ENCODE measurements around the gene SLC9A2. TPM values are rescaled to one million over a fixed set of nuclear protein-coding genes. Genes with fewer than 3 reads are reported as not detected.

The SLC9A2 gene, protein sequence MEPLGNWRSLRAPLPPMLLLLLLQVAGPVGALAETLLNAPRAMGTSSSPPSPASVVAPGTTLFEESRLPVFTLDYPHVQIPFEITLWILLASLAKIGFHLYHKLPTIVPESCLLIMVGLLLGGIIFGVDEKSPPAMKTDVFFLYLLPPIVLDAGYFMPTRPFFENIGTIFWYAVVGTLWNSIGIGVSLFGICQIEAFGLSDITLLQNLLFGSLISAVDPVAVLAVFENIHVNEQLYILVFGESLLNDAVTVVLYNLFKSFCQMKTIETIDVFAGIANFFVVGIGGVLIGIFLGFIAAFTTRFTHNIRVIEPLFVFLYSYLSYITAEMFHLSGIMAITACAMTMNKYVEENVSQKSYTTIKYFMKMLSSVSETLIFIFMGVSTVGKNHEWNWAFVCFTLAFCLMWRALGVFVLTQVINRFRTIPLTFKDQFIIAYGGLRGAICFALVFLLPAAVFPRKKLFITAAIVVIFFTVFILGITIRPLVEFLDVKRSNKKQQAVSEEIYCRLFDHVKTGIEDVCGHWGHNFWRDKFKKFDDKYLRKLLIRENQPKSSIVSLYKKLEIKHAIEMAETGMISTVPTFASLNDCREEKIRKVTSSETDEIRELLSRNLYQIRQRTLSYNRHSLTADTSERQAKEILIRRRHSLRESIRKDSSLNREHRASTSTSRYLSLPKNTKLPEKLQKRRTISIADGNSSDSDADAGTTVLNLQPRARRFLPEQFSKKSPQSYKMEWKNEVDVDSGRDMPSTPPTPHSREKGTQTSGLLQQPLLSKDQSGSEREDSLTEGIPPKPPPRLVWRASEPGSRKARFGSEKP
- not detected in 2 replicates for total RNA-seq

DNA sequence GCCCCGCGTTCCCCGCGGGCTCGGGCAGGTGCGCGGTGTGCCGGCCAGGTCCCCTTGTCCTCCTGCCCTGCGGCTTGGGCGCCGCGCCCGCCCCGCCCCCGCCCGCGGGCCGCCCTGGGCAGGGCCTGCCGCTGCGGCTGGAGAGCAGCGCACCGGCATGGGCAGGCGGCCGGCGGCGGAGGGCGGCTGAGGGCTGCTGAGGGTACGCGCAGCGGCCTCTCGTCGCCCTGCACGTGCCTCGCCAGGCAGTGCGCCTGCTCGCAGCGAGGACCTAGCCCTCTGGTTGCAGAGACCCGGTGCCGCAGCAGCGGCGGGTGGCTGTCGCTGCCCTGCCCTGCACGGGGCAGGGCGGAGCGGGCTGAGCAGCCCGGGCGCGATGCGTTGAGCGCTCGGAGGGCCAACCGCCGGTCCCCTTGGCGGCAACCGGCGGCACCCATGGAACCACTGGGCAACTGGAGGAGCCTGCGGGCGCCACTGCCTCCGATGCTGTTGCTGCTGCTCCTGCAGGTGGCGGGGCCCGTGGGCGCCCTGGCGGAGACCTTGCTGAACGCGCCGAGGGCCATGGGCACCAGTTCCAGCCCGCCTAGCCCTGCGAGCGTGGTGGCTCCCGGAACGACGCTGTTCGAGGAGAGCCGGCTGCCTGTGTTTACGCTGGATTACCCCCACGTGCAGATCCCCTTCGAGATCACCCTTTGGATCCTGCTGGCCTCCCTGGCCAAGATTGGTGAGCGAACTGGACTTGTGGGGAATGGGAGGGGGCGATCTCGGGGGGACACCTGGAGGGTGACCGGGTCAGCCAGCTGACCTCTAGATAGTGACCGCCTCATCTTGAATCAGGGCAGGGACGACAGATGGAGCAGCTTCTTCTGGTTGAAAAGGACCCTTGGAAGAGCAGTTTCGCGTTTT, at the start of gene SLC9A2:
Gene SLC9A2, plus strand, starts transcription at position 140 of the 906 bp plus-strand sequence. Its CDS starts 296 bp downstream, at position 436.
- Mint-ChIP-seq H3K27me3 (ENCODE audit: insufficient read depth) (peaks cover 66% of the 10 kb centered on the region), H3K9me3 (no peaks in the 10 kb centered on the region), H3K4me3 (peak within 1 kb of the TSS; percentile 70), H3K36me3 (ENCODE audit: low read depth) (no peaks in the 10 kb centered on the region), H3K27ac (peak within 1 kb of the TSS; percentile 49), H3K4me1 (ENCODE audit: low read depth) (peaks cover 9% of the 10 kb centered on the region)
- intact Hi-C loops (cut with micrococcal nuclease): loop anchor here (5.0 to 10.0 kb wide), 5 partner anchors 43 to 737 kb away; no protein-coding TSS in a partner anchor
- no peak for DNase-seq (ENCODE audit: low spot score)

DNA sequence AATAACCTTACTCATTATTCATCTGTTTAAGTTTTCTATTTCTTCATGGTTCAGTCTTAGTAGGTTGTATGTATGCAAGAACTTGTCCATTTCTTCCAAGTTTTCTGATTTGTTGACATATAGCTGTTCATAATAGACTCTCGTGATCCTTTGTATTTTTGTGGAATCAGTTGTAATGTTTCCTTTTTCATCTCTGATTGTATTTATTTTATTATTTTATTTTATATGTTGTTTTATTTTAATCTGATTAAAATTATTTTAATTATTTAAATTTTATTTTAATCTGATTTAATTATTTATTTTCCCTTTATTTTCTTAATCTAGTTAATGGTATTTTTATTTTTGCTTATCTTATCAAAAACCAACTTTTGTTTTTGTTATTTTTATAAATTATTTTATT, 43.5 kb upstream of the SLC9A2 start:
- no peak for DNase-seq (ENCODE audit: low spot score)
- intact Hi-C loops (cut with micrococcal nuclease): no loop called here
- Mint-ChIP-seq H3K4me3 (no peak overlapping the region), H3K4me1 (ENCODE audit: low read depth) (no peaks in the 10 kb centered on the region), H3K36me3 (ENCODE audit: low read depth) (no peaks in the 10 kb centered on the region), H3K9me3 (peaks cover 4% of the 10 kb centered on the region), H3K27me3 (ENCODE audit: insufficient read depth) (peaks cover 2% of the 10 kb centered on the region), H3K27ac (no peak overlapping the region)

DNA sequence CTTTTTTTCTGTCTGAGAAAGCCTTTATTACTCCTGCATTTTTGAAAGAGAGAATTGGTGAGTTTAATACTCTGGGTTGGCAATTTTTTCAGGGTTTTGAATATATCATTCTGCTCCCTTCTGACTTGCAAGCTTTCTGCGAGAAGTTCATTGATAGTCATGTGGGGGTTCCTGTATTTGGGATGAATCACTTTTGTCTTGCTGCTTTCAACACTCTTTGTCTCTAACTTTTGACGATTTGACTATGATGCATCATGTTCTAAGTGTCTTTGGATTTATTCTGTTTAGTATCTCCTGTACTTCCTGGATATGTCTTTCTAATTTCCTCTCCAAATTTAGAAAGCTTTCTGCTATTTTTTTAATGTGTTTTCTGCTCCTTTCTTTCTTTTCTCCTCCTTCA, 41.0 kb upstream of the SLC9A2 start:
- DNase-seq (ENCODE audit: low spot score): no peak
- Mint-ChIP-seq H3K27ac (no peak overlapping the region), H3K9me3 (peaks cover 5% of the 10 kb centered on the region), H3K4me1 (ENCODE audit: low read depth) (peaks cover 5% of the 10 kb centered on the region), H3K36me3 (ENCODE audit: low read depth) (no peaks in the 10 kb centered on the region), H3K4me3 (no peak overlapping the region), H3K27me3 (ENCODE audit: insufficient read depth) (peaks cover 2% of the 10 kb centered on the region)
- intact Hi-C loops (cut with micrococcal nuclease): no loop called here

DNA sequence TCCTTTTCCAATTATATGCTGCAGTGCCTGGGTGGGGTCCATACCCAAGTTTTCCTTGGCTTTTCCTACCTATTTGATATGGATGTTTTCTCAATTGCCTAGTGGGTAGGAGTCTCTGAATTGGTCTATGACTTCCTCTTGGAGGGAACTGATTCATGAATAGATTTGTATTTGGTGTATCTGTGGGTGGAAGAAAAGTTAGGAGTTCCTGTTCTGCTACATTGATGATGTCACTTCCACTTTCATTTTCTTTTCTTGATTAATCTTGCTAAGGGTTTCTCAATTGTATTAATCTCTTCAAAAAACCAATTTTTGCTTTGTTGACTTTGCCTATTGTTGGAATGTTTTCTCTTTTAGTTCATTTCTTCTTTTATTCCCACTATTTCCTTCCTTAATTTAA, 37.4 kb upstream of the SLC9A2 start:
- peaks cover 9% of the 10 kb centered on the region for H3K9me3 Mint-ChIP-seq
- no peaks in the 10 kb centered on the region for H3K27me3 Mint-ChIP-seq (ENCODE audit: insufficient read depth)
- no peaks in the 10 kb centered on the region for H3K36me3 Mint-ChIP-seq (ENCODE audit: low read depth)
- no peak overlapping the region for H3K27ac Mint-ChIP-seq
- peaks cover 5% of the 10 kb centered on the region for H3K4me1 Mint-ChIP-seq (ENCODE audit: low read depth)
- intact Hi-C loops (cut with micrococcal nuclease): no loop called here
- no peak overlapping the region for H3K4me3 Mint-ChIP-seq
- no peak for DNase-seq (ENCODE audit: low spot score)

DNA sequence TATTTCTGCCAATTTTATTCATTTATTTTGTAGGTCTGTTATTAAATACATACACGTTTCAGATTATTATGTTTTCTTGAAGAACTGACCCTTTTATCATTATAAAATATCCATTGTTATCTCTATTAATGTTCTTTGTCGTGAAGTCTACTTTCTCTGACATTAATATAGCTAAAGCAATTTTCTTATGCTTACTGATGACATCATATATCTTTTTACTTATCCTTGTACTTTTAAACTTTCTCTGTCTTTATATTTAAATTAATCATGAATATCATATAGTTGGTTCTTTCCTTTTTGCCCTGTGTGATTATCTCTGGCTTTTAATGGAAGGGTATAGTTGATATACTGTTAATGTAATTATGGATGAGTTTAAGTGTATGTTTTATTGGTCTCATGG, 36.5 kb upstream of the SLC9A2 start:
- intact Hi-C loops (cut with micrococcal nuclease): no loop called here
- Mint-ChIP-seq H3K27ac (no peak overlapping the region), H3K4me3 (no peak overlapping the region), H3K4me1 (ENCODE audit: low read depth) (peaks cover 5% of the 10 kb centered on the region), H3K9me3 (peaks cover 9% of the 10 kb centered on the region), H3K36me3 (ENCODE audit: low read depth) (no peaks in the 10 kb centered on the region), H3K27me3 (ENCODE audit: insufficient read depth) (no peaks in the 10 kb centered on the region)
- DNase-seq (ENCODE audit: low spot score): no peak

DNA sequence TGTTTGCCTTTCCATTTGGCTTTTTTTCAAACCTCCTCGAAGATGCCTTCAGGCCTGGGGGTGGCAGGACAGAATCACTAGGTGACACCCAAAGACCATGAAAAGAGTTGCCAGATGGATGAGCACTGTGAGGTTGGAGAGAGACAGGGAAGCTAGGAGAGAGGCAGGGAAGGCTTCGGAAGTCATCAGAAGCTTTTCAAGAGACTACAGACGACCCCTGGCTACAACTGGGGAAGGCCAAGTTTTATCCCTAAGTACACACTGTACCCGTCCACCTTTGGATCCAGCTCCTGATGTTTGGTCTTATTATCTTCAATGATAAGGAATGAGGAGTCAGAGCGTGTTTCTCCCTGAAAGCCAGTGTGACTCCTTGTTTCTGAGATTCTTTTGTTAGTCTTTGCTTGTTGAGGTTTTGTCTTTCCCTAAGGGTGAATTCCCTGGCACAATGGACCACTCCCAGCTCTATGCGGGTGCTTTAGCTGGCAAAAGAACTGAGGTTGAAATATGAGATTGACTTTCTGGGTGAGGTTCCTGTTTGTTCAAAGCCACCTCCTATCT, 33.4 kb upstream of the SLC9A2 start:
- Mint-ChIP-seq H3K27me3 (ENCODE audit: insufficient read depth) (peaks cover 12% of the 10 kb centered on the region), H3K9me3 (peaks cover 9% of the 10 kb centered on the region)

DNA sequence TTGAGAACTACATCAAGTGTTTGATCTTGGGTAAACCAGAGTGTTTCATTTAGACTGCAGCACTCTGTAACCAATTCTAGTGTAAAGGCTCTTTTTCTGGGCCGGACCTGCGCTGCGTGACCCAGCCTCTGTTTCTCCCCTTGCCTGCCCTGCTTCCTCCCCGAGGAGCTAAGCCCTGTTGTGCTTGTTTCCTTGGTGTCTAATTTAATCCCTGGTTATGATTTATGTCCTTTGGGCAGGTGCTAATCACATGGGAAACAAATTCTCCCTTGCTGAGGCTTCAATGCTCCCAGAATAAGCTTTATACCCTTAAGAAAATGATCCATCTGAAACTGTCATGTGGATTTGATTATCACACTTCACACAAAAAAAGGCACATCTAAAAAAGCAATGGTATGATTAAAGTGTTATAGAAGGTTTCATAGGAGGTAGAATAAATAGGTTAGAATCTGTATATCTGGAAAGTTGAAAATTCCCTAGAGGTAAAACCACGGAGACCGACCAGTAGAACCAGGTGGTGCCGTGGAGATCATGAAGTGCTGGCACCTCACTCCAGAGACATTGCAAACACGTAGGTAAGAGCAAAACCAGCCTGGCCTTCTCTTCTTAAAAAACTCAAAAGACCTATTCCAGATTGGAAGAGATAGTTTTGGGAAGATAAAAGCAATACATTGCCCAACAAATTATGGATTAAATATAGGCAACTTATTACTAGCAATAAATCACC, 31.0 kb upstream of the SLC9A2 start:
- H3K36me3 Mint-ChIP-seq (ENCODE audit: low read depth): no peaks in the 10 kb centered on the region
- peaks cover 12% of the 10 kb centered on the region for H3K27me3 Mint-ChIP-seq (ENCODE audit: insufficient read depth)
- H3K9me3 Mint-ChIP-seq: peaks cover 4% of the 10 kb centered on the region
- no peak overlapping the region for H3K4me3 Mint-ChIP-seq
- H3K4me1 Mint-ChIP-seq (ENCODE audit: low read depth): no peaks in the 10 kb centered on the region
- intact Hi-C loops (cut with micrococcal nuclease): no loop called here
- DNase-seq (ENCODE audit: low spot score): no peak
- no peak overlapping the region for H3K27ac Mint-ChIP-seq

More for the DNA sequence above, 33.4 kb upstream of the SLC9A2 start:
- no peak for DNase-seq (ENCODE audit: low spot score)
- intact Hi-C loops (cut with micrococcal nuclease): no loop called here
- no peaks in the 10 kb centered on the region for H3K36me3 Mint-ChIP-seq (ENCODE audit: low read depth)
- peaks cover 5% of the 10 kb centered on the region for H3K4me1 Mint-ChIP-seq (ENCODE audit: low read depth)
- no peak overlapping the region for H3K27ac Mint-ChIP-seq
- no peak overlapping the region for H3K4me3 Mint-ChIP-seq

DNA sequence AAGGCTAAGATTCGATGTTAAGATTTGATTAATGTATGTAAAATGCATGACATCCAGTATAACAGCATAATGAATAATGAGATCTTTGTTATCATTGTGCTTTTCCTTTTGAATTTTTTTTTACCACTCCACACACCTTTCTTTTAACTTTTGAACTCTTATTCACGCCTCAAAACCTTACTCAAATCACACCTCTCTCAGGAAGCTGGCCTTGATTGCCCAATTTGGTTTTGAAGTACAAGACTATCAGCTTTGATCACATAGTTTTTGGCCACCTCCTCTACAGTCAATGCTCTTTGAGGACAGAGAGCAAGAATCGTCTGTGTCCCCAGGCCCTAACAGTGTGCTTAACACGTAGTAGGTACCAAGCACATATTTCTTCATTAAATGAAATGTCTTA, 29.9 kb upstream of the SLC9A2 start:
- no peaks in the 10 kb centered on the region for H3K36me3 Mint-ChIP-seq (ENCODE audit: low read depth)
- DNase-seq (ENCODE audit: low spot score): no peak
- intact Hi-C loops (cut with micrococcal nuclease): no loop called here
- H3K27ac Mint-ChIP-seq: no peak overlapping the region
- H3K27me3 Mint-ChIP-seq (ENCODE audit: insufficient read depth): peaks cover 12% of the 10 kb centered on the region
- no peaks in the 10 kb centered on the region for H3K4me1 Mint-ChIP-seq (ENCODE audit: low read depth)
- H3K4me3 Mint-ChIP-seq: no peak overlapping the region
- no peaks in the 10 kb centered on the region for H3K9me3 Mint-ChIP-seq

DNA sequence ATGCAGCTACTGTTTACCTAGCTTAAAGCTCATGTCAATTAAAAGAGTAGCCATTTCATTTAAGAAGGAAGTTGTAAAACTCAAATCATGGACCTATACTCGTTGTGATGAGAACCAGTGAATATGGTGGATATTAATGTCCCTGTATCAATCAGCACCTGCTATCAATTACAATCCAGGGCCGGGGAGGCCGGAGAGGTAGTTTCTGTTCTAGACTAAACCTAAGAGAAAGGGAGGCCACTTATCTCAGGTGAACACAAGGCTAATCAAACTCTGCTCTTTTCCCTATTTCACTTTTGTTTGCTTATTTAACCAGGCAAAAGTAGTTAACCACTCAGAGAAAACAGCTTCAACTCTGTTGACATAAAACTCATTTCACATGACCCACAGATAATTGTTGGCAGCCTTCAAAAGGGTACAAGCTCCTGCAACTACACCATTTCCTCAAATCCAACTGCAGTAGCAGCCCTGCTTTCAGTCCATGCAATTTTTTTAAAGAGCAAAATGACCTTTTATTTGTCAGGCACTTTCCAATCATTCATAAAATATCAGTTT, 27.8 kb upstream of the SLC9A2 start:
- no peak for DNase-seq (ENCODE audit: low spot score)
- no peak overlapping the region for H3K4me3 Mint-ChIP-seq
- intact Hi-C loops (cut with micrococcal nuclease): loop anchor here (1.0 to 5.0 kb wide), 2 partner anchors 69 to 118 kb away; partner anchors contain the start of gene SLC9A4
- no peaks in the 10 kb centered on the region for H3K9me3 Mint-ChIP-seq
- H3K4me1 Mint-ChIP-seq (ENCODE audit: low read depth): no peaks in the 10 kb centered on the region
- peaks cover 12% of the 10 kb centered on the region for H3K27me3 Mint-ChIP-seq (ENCODE audit: insufficient read depth)
- no peak overlapping the region for H3K27ac Mint-ChIP-seq
- no peaks in the 10 kb centered on the region for H3K36me3 Mint-ChIP-seq (ENCODE audit: low read depth)

DNA sequence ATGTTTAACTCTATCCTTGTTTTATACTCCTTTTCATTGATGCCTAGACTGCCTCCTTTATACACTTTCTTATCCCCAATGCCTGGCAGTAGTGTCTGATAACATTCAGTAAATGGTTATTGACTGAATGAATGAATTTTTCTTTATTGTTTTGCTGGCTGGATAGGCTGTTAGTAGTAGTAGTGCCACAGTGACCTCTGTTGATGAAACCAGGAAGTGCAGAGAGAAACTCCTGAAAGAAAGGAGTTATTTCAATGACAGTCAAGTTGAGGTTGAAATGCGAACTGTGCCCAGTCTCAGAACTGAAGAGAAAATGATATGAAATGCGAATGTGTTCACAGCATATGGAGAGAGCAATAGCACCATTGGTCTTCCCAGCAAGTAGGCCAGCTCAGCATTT, 26.8 kb upstream of the SLC9A2 start:
- Mint-ChIP-seq H3K36me3 (ENCODE audit: low read depth) (no peaks in the 10 kb centered on the region), H3K9me3 (no peaks in the 10 kb centered on the region), H3K27ac (no peak overlapping the region), H3K27me3 (ENCODE audit: insufficient read depth) (peaks cover 12% of the 10 kb centered on the region), H3K4me3 (no peak overlapping the region), H3K4me1 (ENCODE audit: low read depth) (no peaks in the 10 kb centered on the region)
- intact Hi-C loops (cut with micrococcal nuclease): loop anchor here (1.0 to 5.0 kb wide), 2 partner anchors 70 to 119 kb away; partner anchors contain the start of gene SLC9A4
- DNase-seq (ENCODE audit: low spot score): no peak

DNA sequence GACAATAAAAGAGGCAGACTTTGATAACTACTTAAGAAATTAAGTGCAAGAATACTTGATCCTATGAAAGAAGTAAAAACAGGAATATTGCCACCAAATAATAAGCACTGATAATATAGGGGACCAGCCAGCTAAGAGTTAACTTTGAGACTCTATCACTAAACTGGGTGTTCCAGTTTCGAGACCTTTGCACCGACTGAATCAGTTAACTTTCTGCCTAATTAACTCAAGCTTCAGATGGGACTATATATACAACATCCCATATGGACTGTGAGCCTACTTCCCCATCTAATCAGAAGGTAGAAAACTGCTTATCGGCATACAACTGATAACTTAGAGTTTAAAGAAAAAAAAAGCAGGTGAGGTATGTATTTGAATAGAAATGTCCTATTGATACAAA, 25.8 kb upstream of the SLC9A2 start:
- intact Hi-C loops (cut with micrococcal nuclease): loop anchor here (5.0 kb wide), 1 partner anchor 71 kb away; no protein-coding TSS in a partner anchor
- DNase-seq (ENCODE audit: low spot score): no peak

More for the DNA sequence above, 25.8 kb upstream of the SLC9A2 start:
- H3K27me3 Mint-ChIP-seq (ENCODE audit: insufficient read depth): peaks cover 8% of the 10 kb centered on the region
- H3K4me3 Mint-ChIP-seq: no peak overlapping the region
- no peaks in the 10 kb centered on the region for H3K36me3 Mint-ChIP-seq (ENCODE audit: low read depth)
- no peaks in the 10 kb centered on the region for H3K9me3 Mint-ChIP-seq
- no peaks in the 10 kb centered on the region for H3K4me1 Mint-ChIP-seq (ENCODE audit: low read depth)
- H3K27ac Mint-ChIP-seq: no peak overlapping the region

All from activated T-helper 1 cell treated with anti-CD3 and anti-CD28 coated beads, Interleukin-12 subunit alpha, Interleukin-12 subunit beta, Interleukin-2, Interleukin-4 antibody, amounts not matched to agents 30 ng/mL and 10 ng/mL and 1 ng/mL, durations not matched to agents 14 hours and 24 hours and 36 hours (primary cell).